HepG2 (cell line): Measurements from ENCODE around the gene RNF123. TPM values are rescaled to one million over a fixed set of nuclear protein-coding genes. Genes with fewer than 3 reads are reported as not detected.
A peak's percentile ranks its signal among the peaks of the same experiment; 100 is the strongest.

Experiments used
- ATF7-NPFF ChIP-seq: sonication (generic); formaldehyde crosslinking; IDR thresholded peaks from 2 replicates; pipeline ENCODE4 v1.8.1; 2023; ENCODE audit warnings: mild to moderate bottlenecking, low read depth, missing genetic modification reagents, moderate library complexity
- FOXO1 ChIP-seq: sonication (generic); formaldehyde crosslinking; IDR thresholded peaks from 2 replicates; pipeline ENCODE4 v1.4.0; 2020; ENCODE audit warnings: missing genetic modification reagents
- GABPA ChIP-seq, 2 experiments: IDR thresholded peaks; 2 replicates each; pipeline ENCODE4 v1.6.1; 2011 to 2016; ENCODE audit warnings: low read depth in 2 of 2, low read length in 1 of 2, missing biosample characterization in 1 of 2, missing genetic modification characterization in 1 of 2
- ISL2 ChIP-seq: sonication (generic); formaldehyde crosslinking; IDR thresholded peaks from 2 replicates; pipeline ENCODE4 v1.5.0; 2020; ENCODE audit warnings: missing genetic modification reagents
- KAT8 ChIP-seq: IDR thresholded peaks from 2 replicates; pipeline ENCODE4 v1.6.1; 2016; ENCODE audit warnings: missing genetic modification reagents, missing compliant biosample characterization
- KLF11 ChIP-seq: IDR thresholded peaks from 2 replicates; pipeline ENCODE4 v1.6.1; 2016; ENCODE audit warnings: missing compliant biosample characterization
- NFYB ChIP-seq: sonication (generic); formaldehyde crosslinking; IDR thresholded peaks from 2 replicates; pipeline ENCODE4 v1.4.0; 2020; ENCODE audit warnings: missing genetic modification reagents
- PCBP2 ChIP-seq: fragments of 200-400 bp; formaldehyde crosslinking; optimal IDR thresholded peaks from 2 replicates; pipeline ENCODE3; 2018; ENCODE audit warnings: low read length, low read depth; ENCODE audit not compliant: poor library complexity, severe bottlenecking
- PHF20 ChIP-seq: sonication (generic); formaldehyde crosslinking; IDR thresholded peaks from 2 replicates; pipeline ENCODE4 v1.5.0; 2020; ENCODE audit warnings: mild to moderate bottlenecking, missing genetic modification reagents
- RCOR2 ChIP-seq: IDR thresholded peaks from 2 replicates; pipeline ENCODE4 v1.6.1; 2016; ENCODE audit warnings: missing biosample characterization, missing genetic modification reagents
- SALL2 ChIP-seq: sonication (generic); formaldehyde crosslinking; IDR thresholded peaks from 2 replicates; pipeline ENCODE4 v1.8.1; 2023; ENCODE audit warnings: mild to moderate bottlenecking, missing genetic modification reagents, inconsistent platforms
- SATB2 ChIP-seq: sonication (generic); formaldehyde crosslinking; IDR thresholded peaks from 2 replicates; pipeline ENCODE4 v1.5.0; 2020; ENCODE audit warnings: missing genetic modification reagents
- SMAD3 ChIP-seq: sonication (generic); formaldehyde crosslinking; IDR thresholded peaks from 2 replicates; pipeline ENCODE4 v1.4.0; 2020; ENCODE audit warnings: missing genetic modification reagents
- XBP1 ChIP-seq: sonication (generic); formaldehyde crosslinking; IDR thresholded peaks from 2 replicates; pipeline ENCODE4 v1.5.0; 2020; ENCODE audit warnings: missing genetic modification reagents
- ZKSCAN5 ChIP-seq: sonication (generic); formaldehyde crosslinking; IDR thresholded peaks from 2 replicates; pipeline ENCODE4 v1.5.1; 2020; ENCODE audit warnings: mild to moderate bottlenecking, missing genetic modification reagents
- ZNF33B ChIP-seq: sonication (generic); formaldehyde crosslinking; IDR thresholded peaks from 2 replicates; pipeline ENCODE4 v1.5.1; 2020; ENCODE audit warnings: mild to moderate bottlenecking, missing genetic modification reagents
- ZNF430 ChIP-seq: sonication (generic); formaldehyde crosslinking; IDR thresholded peaks from 2 replicates; pipeline ENCODE4 v1.9.0; 2021; ENCODE audit warnings: mild to moderate bottlenecking, missing genetic modification reagents
- ZNF563 ChIP-seq: sonication (generic); formaldehyde crosslinking; IDR thresholded peaks from 2 replicates; pipeline ENCODE4 v1.8.0; 2022; ENCODE audit warnings: mild to moderate bottlenecking, moderate library complexity, missing genetic modification reagents
- polyA plus RNA-seq, 8 experiments: library from polyadenylated mRNA; depleted of rRNA in 3 of 8; stranded (reverse) in 7 of 8; unstranded in 1 of 8; fragments of >200 nt; fragmentation: Illumina TruSeq in 4 of 8; extraction: Trizol in 4 of 8; gene quantifications; 2 replicates each; pipeline versions ENCODE4 v1.2.1 to v1.2.3, GENCODE V29; 2011 to 2016; ENCODE audit warnings: low read depth in 4 of 8, missing spikeins in 1 of 8, mixed read lengths in 1 of 8; ENCODE audit not compliant: insufficient read depth in 1 of 8
- total RNA-seq, 5 experiments: library from RNA; depleted of rRNA; stranded (reverse); fragments of >200 nt; fragmentation: Illumina TruSeq; extraction: Trizol; gene quantifications; 2 replicates each; pipeline ENCODE4 v1.2.3, GENCODE V29; 2016; ENCODE audit warnings: low read depth in 1 of 5
- TF ChIP-seq, protein P1 (sequence below): sonication (generic); formaldehyde crosslinking; IDR thresholded peaks from 2 replicates; pipeline ENCODE4 v1.5.1; 2020; ENCODE audit warnings: mild to moderate bottlenecking, missing genetic modification reagents, moderate library complexity
- TF ChIP-seq, protein P2 (sequence below): sonication (generic); formaldehyde crosslinking; IDR thresholded peaks from 2 replicates; pipeline ENCODE4 v1.5.1; 2020; ENCODE audit warnings: missing genetic modification reagents, mild to moderate bottlenecking, borderline replicate concordance
- TF ChIP-seq, protein P3 (sequence below): sonication (generic); formaldehyde crosslinking; IDR thresholded peaks from 2 replicates; pipeline ENCODE4 v1.8.0; 2022; ENCODE audit warnings: low read depth, missing genetic modification reagents
- TF ChIP-seq, protein P4 (sequence below): sonication (generic); formaldehyde crosslinking; IDR thresholded peaks from 2 replicates; pipeline ENCODE4 v1.4.0; 2020; ENCODE audit warnings: low read depth, mild to moderate bottlenecking, missing genetic modification reagents
- TF ChIP-seq, protein P5 (sequence below): sonication (generic); formaldehyde crosslinking; IDR thresholded peaks from 2 replicates; pipeline ENCODE4 v1.4.0; 2020; ENCODE audit warnings: mild to moderate bottlenecking, missing genetic modification reagents
- TF ChIP-seq, protein P6 (sequence below): IDR thresholded peaks from 2 replicates; pipeline ENCODE4 v1.6.1; 2016; ENCODE audit warnings: missing genetic modification reagents, missing compliant biosample characterization

The RNF123 gene
- total and polyA plus RNA-seq, 2 of the 13 experiments (the other 11 are each of a cell fraction or from before 2014, with no cell fraction given) = 29.9 to 82.2 TPM

DNA sequence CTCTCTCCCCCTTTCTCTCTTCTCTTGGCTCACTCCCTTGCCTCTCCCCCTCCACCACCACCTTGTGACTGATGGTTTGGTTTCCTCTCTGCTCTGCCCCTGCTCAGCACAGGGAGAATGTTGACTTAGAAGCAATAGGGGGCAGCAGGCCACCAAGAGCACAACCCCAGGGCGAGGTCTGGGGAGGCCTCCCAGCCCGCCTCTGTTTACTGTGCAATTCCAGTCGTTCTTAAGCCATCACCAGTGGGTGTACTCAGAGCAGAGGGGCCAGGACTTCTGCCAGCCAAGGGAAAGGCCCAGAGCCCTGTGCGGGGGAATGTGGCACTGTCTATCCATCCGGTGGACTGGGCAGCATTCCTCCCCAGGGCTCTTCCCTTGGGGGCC is 21.0 kb upstream of the RNF123 start (continued):
- no peak for TF ChIP-seq ZKSCAN5 (CRISPR knock-in tag)
- TF ChIP-seq PCBP2 = no peak
- TF ChIP-seq KLF11 (CRISPR knock-in tag) = no peak
- peak; percentile 70; the same call in 1 of the 2 replicates for TF ChIP-seq ZNF430 (CRISPR knock-in tag)
- no peak for TF ChIP-seq PHF20 (CRISPR knock-in tag)
- TF ChIP-seq RCOR2 (CRISPR knock-in tag) = peak; percentile 70; the same call in 1 of the 2 replicates
- TF ChIP-seq KAT8 (CRISPR knock-in tag) = peak; percentile 70
- no peak for TF ChIP-seq ZNF563
- TF ChIP-seq, protein P1, sequence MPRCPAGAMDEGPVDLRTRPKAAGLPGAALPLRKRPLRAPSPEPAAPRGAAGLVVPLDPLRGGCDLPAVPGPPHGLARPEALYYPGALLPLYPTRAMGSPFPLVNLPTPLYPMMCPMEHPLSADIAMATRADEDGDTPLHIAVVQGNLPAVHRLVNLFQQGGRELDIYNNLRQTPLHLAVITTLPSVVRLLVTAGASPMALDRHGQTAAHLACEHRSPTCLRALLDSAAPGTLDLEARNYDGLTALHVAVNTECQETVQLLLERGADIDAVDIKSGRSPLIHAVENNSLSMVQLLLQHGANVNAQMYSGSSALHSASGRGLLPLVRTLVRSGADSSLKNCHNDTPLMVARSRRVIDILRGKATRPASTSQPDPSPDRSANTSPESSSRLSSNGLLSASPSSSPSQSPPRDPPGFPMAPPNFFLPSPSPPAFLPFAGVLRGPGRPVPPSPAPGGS (CRISPR knock-in tag) = no peak
- TF ChIP-seq, protein P2, sequence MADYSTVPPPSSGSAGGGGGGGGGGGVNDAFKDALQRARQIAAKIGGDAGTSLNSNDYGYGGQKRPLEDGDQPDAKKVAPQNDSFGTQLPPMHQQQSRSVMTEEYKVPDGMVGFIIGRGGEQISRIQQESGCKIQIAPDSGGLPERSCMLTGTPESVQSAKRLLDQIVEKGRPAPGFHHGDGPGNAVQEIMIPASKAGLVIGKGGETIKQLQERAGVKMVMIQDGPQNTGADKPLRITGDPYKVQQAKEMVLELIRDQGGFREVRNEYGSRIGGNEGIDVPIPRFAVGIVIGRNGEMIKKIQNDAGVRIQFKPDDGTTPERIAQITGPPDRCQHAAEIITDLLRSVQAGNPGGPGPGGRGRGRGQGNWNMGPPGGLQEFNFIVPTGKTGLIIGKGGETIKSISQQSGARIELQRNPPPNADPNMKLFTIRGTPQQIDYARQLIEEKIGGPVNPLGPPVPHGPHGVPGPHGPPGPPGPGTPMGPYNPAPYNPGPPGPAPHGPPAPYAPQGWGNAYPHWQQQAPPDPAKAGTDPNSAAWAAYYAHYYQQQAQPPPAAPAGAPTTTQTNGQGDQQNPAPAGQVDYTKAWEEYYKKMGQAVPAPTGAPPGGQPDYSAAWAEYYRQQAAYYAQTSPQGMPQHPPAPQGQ (CRISPR knock-in tag) = no peak
- TF ChIP-seq GABPA (IDR thresholded peaks at IDR 0.05; ENCODE audit: low read depth, low read length) = no peak
- TF ChIP-seq GABPA (CRISPR knock-in tag; IDR thresholded peaks at IDR 0.05; ENCODE audit: low read depth) = no peak
- no peak for TF ChIP-seq NFYB (CRISPR knock-in tag)
- TF ChIP-seq FOXO1 (CRISPR knock-in tag) = peak; percentile 95
- TF ChIP-seq ZNF33B (CRISPR knock-in tag) = no peak
- TF ChIP-seq SALL2 (CRISPR knock-in tag) = no peak
- TF ChIP-seq, protein P3, sequence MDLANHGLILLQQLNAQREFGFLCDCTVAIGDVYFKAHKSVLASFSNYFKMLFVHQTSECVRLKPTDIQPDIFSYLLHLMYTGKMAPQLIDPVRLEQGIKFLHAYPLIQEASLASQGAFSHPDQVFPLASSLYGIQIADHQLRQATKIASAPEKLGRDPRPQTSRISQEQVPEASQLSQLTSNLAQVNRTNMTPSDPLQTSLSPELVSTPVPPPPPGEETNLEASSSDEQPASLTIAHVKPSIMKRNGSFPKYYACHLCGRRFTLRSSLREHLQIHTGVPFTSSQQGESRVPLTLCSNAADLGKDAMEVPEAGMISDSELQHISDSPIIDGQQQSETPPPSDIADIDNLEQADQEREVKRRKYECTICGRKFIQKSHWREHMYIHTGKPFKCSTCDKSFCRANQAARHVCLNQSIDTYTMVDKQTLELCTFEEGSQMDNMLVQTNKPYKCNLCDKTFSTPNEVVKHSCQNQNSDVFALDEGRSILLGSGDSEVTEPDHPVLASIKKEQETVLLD (CRISPR knock-in tag) = no peak
- no peak for TF ChIP-seq XBP1
- TF ChIP-seq, protein P4, sequence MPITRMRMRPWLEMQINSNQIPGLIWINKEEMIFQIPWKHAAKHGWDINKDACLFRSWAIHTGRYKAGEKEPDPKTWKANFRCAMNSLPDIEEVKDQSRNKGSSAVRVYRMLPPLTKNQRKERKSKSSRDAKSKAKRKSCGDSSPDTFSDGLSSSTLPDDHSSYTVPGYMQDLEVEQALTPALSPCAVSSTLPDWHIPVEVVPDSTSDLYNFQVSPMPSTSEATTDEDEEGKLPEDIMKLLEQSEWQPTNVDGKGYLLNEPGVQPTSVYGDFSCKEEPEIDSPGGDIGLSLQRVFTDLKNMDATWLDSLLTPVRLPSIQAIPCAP (CRISPR knock-in tag) = no peak
- TF ChIP-seq ATF7-NPFF (CRISPR knock-in tag) = no peak
- TF ChIP-seq, protein P5, sequence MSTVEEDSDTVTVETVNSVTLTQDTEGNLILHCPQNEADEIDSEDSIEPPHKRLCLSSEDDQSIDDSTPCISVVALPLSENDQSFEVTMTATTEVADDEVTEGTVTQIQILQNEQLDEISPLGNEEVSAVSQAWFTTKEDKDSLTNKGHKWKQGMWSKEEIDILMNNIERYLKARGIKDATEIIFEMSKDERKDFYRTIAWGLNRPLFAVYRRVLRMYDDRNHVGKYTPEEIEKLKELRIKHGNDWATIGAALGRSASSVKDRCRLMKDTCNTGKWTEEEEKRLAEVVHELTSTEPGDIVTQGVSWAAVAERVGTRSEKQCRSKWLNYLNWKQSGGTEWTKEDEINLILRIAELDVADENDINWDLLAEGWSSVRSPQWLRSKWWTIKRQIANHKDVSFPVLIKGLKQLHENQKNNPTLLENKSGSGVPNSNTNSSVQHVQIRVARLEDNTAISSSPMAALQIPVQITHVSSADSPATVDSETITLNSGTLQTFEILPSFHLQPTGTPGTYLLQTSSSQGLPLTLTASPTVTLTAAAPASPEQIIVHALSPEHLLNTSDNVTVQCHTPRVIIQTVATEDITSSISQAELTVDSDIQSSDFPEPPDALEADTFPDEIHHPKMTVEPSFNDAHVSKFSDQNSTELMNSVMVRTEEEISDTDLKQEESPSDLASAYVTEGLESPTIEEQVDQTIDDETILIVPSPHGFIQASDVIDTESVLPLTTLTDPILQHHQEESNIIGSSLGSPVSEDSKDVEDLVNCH (CRISPR knock-in tag) = no peak
- no peak for TF ChIP-seq SATB2
- TF ChIP-seq, protein P6, sequence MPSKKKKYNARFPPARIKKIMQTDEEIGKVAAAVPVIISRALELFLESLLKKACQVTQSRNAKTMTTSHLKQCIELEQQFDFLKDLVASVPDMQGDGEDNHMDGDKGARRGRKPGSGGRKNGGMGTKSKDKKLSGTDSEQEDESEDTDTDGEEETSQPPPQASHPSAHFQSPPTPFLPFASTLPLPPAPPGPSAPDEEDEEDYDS = peak; percentile 53; the same call in 1 of the 2 replicates
- TF ChIP-seq SMAD3 (CRISPR knock-in tag) = peak; percentile 61; the same call in 1 of the 2 replicates
- peak; percentile 63; the same call in 1 of the 2 replicates for TF ChIP-seq ISL2 (CRISPR knock-in tag)
